Thyroid gland (tissue), 4 donors: ENCODE results near the gene MB21D2. TPM values are rescaled to one million over a fixed set of nuclear protein-coding genes. Genes with fewer than 3 reads are reported as not detected.

Source experiments
- DNase-seq, 2 donors: peaks; one replicate each; pipeline ENCODE4 v3.0.0-alpha.2; 2019
- H3K27ac ChIP-seq, 3 donors: fragments of 200-600 bp; sonication (generic); 1 replicate in 2 of 3; 2 replicates in 1 of 3; pipeline ENCODE4 v1.5.1; 2016 to 2019; ENCODE audit warnings: mild to moderate bottlenecking in 1 of 3, moderate library complexity in 1 of 3
- H3K27me3 ChIP-seq: fragments of 200-600 bp; sonication (generic); one replicate; pipeline ENCODE4 v1.5.1; 2019
- H3K36me3 ChIP-seq, 2 donors: fragments of 200-600 bp; sonication (generic); one replicate each; pipeline ENCODE4 v1.5.1; 2016 to 2019
- H3K4me1 ChIP-seq, 2 donors: fragments of 200-600 bp; sonication (generic); one replicate each; pipeline ENCODE4 v1.5.1; 2017 to 2019
- H3K4me3 ChIP-seq, 3 donors: fragments of 200-600 bp; sonication (generic); replicated peaks in 1 of 3; 1 replicate in 2 of 3; 2 replicates in 1 of 3; pipeline ENCODE4 v1.5.1; 2016; ENCODE audit warnings: mild to moderate bottlenecking in 1 of 3
- H3K9me3 ChIP-seq: fragments of 200-600 bp; sonication (generic); one replicate; pipeline ENCODE4 v1.5.1; 2017
- POLR2A ChIP-seq, 2 donors: fragments of 450-650 bp; IDR thresholded peaks; one replicate each; pipeline ENCODE4 v1.6.1; 2017; ENCODE audit warnings: antibody characterized with exemption in 2 of 2, mild to moderate bottlenecking in 2 of 2, moderate library complexity in 1 of 2
- WGBS, 2 donors: methylation state at CpG; one replicate each; pipeline ENCODE4 v1.1.5; 2017; 5-methylcytosine and 5-hydroxymethylcytosine counted together
- intact Hi-C: fragments of 100-400 bp; cut with DNase I; formaldehyde crosslinking; loops from one replicate; pipeline ENCODE4 v1.15.1; 2023
- total RNA-seq, 4 donors: library from RNA; depleted of rRNA; stranded (reverse); fragments of >200 nt; gene quantifications; one replicate each; pipeline ENCODE4 v1.2.3, GENCODE V29; 2016
- TF ChIP-seq, protein P1 (sequence below), 6 experiments: fragments of 200-600 bp in 3 of 6; fragments of 450-650 bp in 3 of 6; sonication (generic) in 3 of 6; IDR thresholded peaks; one replicate each; pipeline ENCODE4 v1.5.1; 2016 to 2019; ENCODE audit warnings: antibody characterized with exemption in 6 of 6, mild to moderate bottlenecking in 2 of 6, inconsistent platforms in 1 of 6, moderate library complexity in 1 of 6

MB21D2 gene
- total RNA-seq, 4 donors from 2014 or later, result 3.4 to 5.2 (median 3.9) TPM

DNA sequence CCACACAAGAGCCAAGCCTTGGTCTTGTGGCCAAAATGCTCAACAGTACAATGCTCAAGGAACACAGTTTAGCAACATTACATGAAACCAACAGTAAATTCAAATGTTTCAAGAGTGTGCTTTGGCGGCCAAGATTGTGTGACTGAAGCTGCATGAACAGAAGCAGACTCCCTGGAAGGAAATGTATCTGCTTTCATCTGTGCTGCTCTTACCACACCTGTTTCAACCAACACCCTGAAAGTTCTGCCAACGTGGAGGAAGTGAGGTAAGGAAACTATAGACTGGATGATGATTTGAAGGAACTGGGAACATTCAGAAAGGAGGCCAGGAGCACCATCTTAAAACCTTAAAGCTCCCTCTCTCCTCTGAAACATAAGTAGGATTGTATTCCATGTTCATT, 55.7 kb downstream of the MB21D2 start:
- Histone ChIP-seq H3K4me1 (no peaks in the 10 kb centered on the region), H3K27me3 (no peaks in the 10 kb centered on the region), H3K4me3 (no peak overlapping the region), H3K36me3 (no peaks in the 10 kb centered on the region), H3K9me3 (no peaks in the 10 kb centered on the region), H3K27ac (no peak overlapping the region)
- DNase-seq, result no peak
- TF ChIP-seq, protein P1, sequence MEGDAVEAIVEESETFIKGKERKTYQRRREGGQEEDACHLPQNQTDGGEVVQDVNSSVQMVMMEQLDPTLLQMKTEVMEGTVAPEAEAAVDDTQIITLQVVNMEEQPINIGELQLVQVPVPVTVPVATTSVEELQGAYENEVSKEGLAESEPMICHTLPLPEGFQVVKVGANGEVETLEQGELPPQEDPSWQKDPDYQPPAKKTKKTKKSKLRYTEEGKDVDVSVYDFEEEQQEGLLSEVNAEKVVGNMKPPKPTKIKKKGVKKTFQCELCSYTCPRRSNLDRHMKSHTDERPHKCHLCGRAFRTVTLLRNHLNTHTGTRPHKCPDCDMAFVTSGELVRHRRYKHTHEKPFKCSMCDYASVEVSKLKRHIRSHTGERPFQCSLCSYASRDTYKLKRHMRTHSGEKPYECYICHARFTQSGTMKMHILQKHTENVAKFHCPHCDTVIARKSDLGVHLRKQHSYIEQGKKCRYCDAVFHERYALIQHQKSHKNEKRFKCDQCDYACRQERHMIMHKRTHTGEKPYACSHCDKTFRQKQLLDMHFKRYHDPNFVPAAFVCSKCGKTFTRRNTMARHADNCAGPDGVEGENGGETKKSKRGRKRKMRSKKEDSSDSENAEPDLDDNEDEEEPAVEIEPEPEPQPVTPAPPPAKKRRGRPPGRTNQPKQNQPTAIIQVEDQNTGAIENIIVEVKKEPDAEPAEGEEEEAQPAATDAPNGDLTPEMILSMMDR (IDR thresholded peaks at IDR 0.05), result no peak
- no peak for TF ChIP-seq POLR2A (IDR thresholded peaks at IDR 0.05)
- WGBS, 2 donors, result 58 to 63% methylated on average over 2 of the region's 2 CpGs
- intact Hi-C loops, result no loop called here

DNA sequence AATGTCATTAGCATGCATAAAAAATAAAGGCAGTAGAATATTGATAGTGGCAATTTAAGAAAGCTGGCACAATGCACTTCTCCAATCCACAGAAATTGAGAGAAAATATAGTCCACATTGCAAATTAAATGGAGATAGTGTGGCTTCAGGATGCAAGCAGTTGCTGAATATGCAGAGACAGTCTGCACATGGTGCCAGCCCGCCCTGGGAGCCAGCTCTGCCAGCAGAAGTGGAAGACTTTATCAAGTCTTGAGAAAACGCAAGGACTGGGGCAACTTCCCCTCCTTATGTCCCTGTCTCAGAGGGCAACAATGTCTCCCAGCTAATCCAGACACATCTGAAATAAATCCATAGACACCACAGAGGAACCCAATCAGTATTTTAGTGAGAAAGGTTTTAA, 57.2 kb downstream of the MB21D2 start:
- no peak for DNase-seq
- intact Hi-C loops, result no loop called here

DNA sequence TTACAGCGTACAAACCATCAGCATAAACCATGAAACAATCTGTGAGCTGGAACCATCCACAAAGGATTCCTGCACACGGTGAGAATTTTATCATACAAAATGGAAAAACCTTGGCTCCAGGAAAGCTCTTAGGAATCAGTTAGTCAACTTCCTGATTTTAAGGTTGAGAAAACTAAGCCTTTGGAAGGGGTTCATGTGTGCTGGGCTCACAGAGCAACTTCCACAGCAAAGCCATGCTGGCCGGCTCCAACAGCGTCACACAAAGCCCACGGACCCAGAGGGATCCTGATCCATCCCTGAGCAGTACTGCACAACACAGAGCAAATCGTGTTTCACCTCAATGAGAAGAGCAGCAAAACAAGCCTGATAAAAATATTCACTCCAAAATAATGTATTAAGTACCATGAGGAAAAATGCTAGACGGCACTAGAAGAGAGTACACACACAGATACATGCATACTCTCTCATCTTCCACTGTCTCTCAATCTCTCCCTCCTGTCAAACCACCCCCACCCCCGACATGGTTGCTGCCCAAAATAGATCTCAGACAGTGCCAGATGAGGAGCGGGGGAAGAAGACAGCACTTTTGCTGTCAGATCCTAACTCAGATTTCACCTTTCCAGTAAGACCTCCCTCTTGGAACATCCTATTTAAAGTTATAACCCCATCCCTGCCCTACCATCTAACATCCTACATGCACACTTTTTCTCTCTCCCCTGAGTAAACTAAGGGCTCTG, 58.6 kb downstream of the MB21D2 start:
- Histone ChIP-seq H3K27ac (no peak overlapping the region), H3K4me3 (no peak overlapping the region), H3K27me3 (no peaks in the 10 kb centered on the region), H3K9me3 (no peaks in the 10 kb centered on the region), H3K4me1 (no peaks in the 10 kb centered on the region), H3K36me3 (no peaks in the 10 kb centered on the region)
- TF ChIP-seq POLR2A (IDR thresholded peaks at IDR 0.05), result no peak
- TF ChIP-seq, protein P1 (IDR thresholded peaks at IDR 0.05), result no peak
- intact Hi-C loops, result no loop called here
- DNase-seq, result no peak
- WGBS, 2 donors, result 73 to 80% methylated on average over 9 of the region's 9 CpGs

More for the DNA sequence above, 57.2 kb downstream of the MB21D2 start:
- Histone ChIP-seq H3K9me3 (no peaks in the 10 kb centered on the region), H3K4me1 (no peaks in the 10 kb centered on the region), H3K36me3 (no peaks in the 10 kb centered on the region), H3K4me3 (no peak overlapping the region), H3K27ac (no peak overlapping the region), H3K27me3 (no peaks in the 10 kb centered on the region)
- TF ChIP-seq, protein P1 (IDR thresholded peaks at IDR 0.05), result no peak
- TF ChIP-seq POLR2A (IDR thresholded peaks at IDR 0.05), result no peak
- WGBS, 2 donors, result 89 to 95% methylated on average over 2 of the region's 2 CpGs

DNA sequence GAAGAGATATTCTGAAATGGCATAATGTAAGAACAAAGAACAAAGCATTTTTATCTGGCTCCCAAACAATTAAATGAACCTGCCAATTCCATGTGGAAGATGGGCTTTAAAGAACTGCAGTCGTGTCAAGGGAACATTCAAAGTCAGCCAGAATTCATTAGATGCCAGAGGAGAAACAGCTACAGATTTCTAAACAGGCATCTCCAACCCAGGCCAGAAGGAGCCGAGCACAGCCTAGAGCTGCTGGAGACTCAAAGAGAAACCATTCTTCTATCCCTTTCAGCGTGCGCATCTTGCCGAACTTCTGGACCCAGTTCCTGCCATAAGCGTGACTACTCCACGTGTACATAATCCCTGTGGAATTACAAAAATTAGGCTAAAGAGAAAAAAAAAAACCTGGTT, 60.4 kb downstream of the MB21D2 start:
- no peak for DNase-seq
- Histone ChIP-seq H3K27me3 (no peaks in the 10 kb centered on the region), H3K36me3 (no peaks in the 10 kb centered on the region), H3K4me1 (peaks cover under 1 to 4% of the 10 kb centered on the region in 2 donors), H3K4me3 (no peak overlapping the region), H3K27ac (no peak overlapping the region), H3K9me3 (no peaks in the 10 kb centered on the region)
- 85 to 86% methylated on average over 7 of the region's 7 CpGs for WGBS, 2 donors
- TF ChIP-seq, protein P1 (IDR thresholded peaks at IDR 0.05), result no peak
- no peak for TF ChIP-seq POLR2A (IDR thresholded peaks at IDR 0.05)
- intact Hi-C loops, result no loop called here

DNA sequence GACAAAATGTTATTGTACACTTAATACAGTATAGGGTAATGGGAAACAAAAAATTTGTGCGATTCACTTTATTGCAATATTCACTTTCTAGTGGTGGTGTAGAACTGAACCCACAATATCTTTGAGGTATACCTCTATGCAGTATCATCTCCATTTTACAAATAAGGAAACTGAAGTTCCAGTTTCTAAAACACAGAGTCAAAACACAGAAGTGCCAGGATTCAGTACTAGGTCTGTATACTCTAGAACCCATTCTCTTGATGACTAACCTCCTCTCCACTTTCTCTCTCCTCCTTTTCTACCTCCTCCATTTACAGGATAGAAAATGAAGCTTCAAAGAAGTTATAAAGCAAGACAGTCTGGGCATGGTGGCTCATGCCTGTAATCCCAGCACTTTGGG, 62.2 kb downstream of the MB21D2 start:
- Histone ChIP-seq H3K4me3 (no peak overlapping the region), H3K9me3 (no peaks in the 10 kb centered on the region), H3K27me3 (no peaks in the 10 kb centered on the region), H3K4me1 (peaks cover 7 to 13% of the 10 kb centered on the region in 2 donors), H3K27ac (no peak overlapping the region), H3K36me3 (no peaks in the 10 kb centered on the region)
- TF ChIP-seq POLR2A (IDR thresholded peaks at IDR 0.05), result no peak
- TF ChIP-seq, protein P1 (IDR thresholded peaks at IDR 0.05), result no peak
- DNase-seq, result no peak
- 95 to 98% methylated on average over 1 of the region's 1 CpG for WGBS, 2 donors
- intact Hi-C loops, result no loop called here
